Sigmoid colon (tissue), 4 donors: ENCODE data around the gene ARHGEF11.

Source experiments
- EP300 ChIP-seq, 4 donors: sonication (generic); formaldehyde crosslinking; IDR thresholded peaks; one replicate each; pipeline ENCODE4 v1.6.1; 2017; ENCODE audit warnings: antibody characterized with exemption in 4 of 4
- POLR2A ChIP-seq, 2 donors: fragments of 450-650 bp; IDR thresholded peaks; one replicate each; pipeline ENCODE4 v1.6.1; 2016; ENCODE audit warnings: antibody characterized with exemption in 2 of 2, mild to moderate bottlenecking in 2 of 2, moderate library complexity in 2 of 2
- POLR2AphosphoS5 ChIP-seq, 4 donors: sonication (generic); formaldehyde crosslinking; IDR thresholded peaks; one replicate each; pipeline ENCODE4 v1.6.1; 2017; ENCODE audit warnings: antibody characterized with exemption in 4 of 4
- TF ChIP-seq, protein P1 (sequence below), 4 experiments: fragments of 450-650 bp in 3 of 4; fragments of 200-600 bp in 1 of 4; IDR thresholded peaks; one replicate each; pipeline ENCODE4 v1.5.1; 2016 to 2019; ENCODE audit warnings: antibody characterized with exemption in 4 of 4, mild to moderate bottlenecking in 3 of 4, moderate library complexity in 2 of 4

DNA sequence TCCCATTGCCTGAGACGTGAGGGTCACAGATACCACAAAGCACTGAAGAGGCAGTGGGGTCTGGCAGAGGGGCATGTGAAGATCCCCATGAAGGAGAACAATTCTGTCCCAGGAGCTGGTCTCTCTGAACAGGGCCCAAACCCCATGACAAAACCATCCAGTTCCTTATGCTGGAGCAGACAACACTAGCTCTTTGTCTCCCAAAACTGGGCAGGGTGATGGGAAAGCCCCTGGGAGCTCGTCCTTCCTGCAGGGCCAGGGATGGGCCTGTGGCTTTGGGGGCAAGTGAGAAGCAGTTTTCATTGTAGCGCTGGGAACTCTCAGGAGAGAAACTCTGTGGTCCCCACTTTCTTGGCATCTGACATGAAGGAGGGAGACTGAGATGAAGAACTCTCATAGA, 45.2 kb upstream of the ARHGEF11 start:
- TF ChIP-seq, protein P1, sequence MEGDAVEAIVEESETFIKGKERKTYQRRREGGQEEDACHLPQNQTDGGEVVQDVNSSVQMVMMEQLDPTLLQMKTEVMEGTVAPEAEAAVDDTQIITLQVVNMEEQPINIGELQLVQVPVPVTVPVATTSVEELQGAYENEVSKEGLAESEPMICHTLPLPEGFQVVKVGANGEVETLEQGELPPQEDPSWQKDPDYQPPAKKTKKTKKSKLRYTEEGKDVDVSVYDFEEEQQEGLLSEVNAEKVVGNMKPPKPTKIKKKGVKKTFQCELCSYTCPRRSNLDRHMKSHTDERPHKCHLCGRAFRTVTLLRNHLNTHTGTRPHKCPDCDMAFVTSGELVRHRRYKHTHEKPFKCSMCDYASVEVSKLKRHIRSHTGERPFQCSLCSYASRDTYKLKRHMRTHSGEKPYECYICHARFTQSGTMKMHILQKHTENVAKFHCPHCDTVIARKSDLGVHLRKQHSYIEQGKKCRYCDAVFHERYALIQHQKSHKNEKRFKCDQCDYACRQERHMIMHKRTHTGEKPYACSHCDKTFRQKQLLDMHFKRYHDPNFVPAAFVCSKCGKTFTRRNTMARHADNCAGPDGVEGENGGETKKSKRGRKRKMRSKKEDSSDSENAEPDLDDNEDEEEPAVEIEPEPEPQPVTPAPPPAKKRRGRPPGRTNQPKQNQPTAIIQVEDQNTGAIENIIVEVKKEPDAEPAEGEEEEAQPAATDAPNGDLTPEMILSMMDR (IDR thresholded peaks at IDR 0.05) = no peak
- TF ChIP-seq POLR2A (IDR thresholded peaks at IDR 0.05) = no peak
- TF ChIP-seq POLR2AphosphoS5 (IDR thresholded peaks at IDR 0.05) = no peak
- no peak for TF ChIP-seq EP300 (IDR thresholded peaks at IDR 0.05)
